ENCODE results near the gene VENTX.

The VENTX gene

DNA sequence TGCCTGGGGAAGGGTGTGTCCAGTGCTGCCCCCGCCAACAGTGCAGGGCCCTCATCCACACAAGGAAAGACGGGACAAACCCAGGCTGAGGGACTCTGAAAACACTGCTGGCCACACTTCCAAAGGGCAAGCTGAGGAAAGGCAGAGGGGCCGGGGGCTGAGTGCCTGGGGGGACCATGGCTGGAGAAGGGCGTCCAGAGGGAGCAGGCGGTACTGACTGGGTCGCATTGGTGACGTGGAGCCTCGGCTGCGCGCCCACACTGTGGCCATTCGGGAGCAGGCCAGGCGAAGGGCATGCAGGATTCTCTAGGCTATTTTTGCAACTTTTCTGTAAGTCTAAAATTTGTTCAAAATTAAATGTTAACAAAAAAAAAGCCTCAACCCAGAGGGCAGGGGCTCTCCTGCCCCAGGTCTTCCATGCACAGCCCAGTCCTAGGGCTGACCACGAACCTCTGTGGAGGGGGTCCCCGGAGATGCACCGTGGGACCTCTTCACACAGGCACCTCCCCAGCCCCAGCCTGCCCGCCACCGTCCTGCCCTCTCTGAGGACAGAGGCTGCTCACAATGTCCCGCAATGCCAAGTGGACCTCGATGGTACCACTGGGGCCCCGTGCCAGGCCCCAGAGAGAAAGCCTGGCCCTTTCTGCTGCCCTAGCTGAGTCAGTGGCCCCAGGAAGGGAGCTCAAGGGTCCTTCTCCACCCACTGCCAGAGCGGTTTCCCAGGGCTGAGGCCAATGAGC, 28.6 kb downstream of the VENTX start:
- peaks cover 10% of the 10 kb centered on the region for H3K27me3 ChIP-seq (ENCODE audit: control insufficient read depth, insufficient read depth, low read length)
- peaks cover 3% of the 10 kb centered on the region for H3K4me1 ChIP-seq (ENCODE audit: control insufficient read depth, insufficient read depth, low read length)
- no peak overlapping the region for H3K4me3 ChIP-seq (ENCODE audit: low read depth, low read length)
- H3K36me3 ChIP-seq (ENCODE audit: control insufficient read depth, insufficient read depth, low read length) = peaks cover 3% of the 10 kb centered on the region
- no peaks in the 10 kb centered on the region for H3K9me3 ChIP-seq (ENCODE audit: control insufficient read depth, insufficient read depth, low read length)
- H3K9ac ChIP-seq (ENCODE audit: low read depth, low read length) = no peak overlapping the region

GRCh38 chr10:133267293-133267692, 29.6 kb downstream of the VENTX start:
- peaks cover 3% of the 10 kb centered on the region for H3K36me3 ChIP-seq (ENCODE audit: control insufficient read depth, insufficient read depth, low read length)
- no peaks in the 10 kb centered on the region for H3K9me3 ChIP-seq (ENCODE audit: control insufficient read depth, insufficient read depth, low read length)
- H3K4me3 ChIP-seq (ENCODE audit: low read depth, low read length) = no peak overlapping the region
- H3K9ac ChIP-seq (ENCODE audit: low read depth, low read length) = no peak overlapping the region
- peaks cover 8% of the 10 kb centered on the region for H3K27me3 ChIP-seq (ENCODE audit: control insufficient read depth, insufficient read depth, low read length)
- peaks cover 2% of the 10 kb centered on the region for H3K4me1 ChIP-seq (ENCODE audit: control insufficient read depth, insufficient read depth, low read length)

DNA sequence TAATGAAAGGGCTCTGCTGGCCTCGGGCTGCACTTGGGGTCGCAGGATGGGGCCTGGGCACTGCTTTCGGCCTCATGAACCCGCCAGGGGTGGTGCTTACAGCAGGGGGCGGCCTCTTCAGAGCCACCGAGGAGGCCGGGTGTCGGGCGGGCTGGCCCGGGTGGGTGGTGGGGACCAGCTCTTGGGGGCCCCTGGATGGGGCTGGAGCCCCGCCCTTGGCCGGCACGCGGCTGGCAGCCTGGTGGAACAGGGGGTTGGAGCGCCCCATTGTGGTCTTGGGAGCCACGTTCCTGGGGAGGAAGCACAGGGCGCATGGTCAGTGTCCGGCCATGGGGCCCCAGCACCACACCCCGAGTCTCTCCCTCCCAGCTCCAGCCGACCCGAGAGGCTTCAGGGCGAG, 30.2 kb downstream of the VENTX start:
- H3K36me3 ChIP-seq (ENCODE audit: control insufficient read depth, insufficient read depth, low read length) = peaks cover 3% of the 10 kb centered on the region
- no peaks in the 10 kb centered on the region for H3K4me1 ChIP-seq (ENCODE audit: control insufficient read depth, insufficient read depth, low read length)
- peaks cover 3% of the 10 kb centered on the region for H3K27me3 ChIP-seq (ENCODE audit: control insufficient read depth, insufficient read depth, low read length)
- H3K9ac ChIP-seq (ENCODE audit: low read depth, low read length) = no peak overlapping the region
- no peaks in the 10 kb centered on the region for H3K9me3 ChIP-seq (ENCODE audit: control insufficient read depth, insufficient read depth, low read length)
- H3K4me3 ChIP-seq (ENCODE audit: low read depth, low read length) = no peak overlapping the region

- Histone ChIP-seq H3K27me3 (ENCODE audit: control insufficient read depth, insufficient read depth, low read length) (no peaks in the 10 kb centered on the region), H3K9me3 (ENCODE audit: control insufficient read depth, insufficient read depth, low read length) (no peaks in the 10 kb centered on the region), H3K9ac (ENCODE audit: low read depth, low read length) (no peak overlapping the region), H3K4me3 (ENCODE audit: low read depth, low read length) (no peak overlapping the region), H3K36me3 (ENCODE audit: control insufficient read depth, insufficient read depth, low read length) (peaks cover 3% of the 10 kb centered on the region), H3K4me1 (ENCODE audit: control insufficient read depth, insufficient read depth, low read length) (no peaks in the 10 kb centered on the region)
Measured at GRCh38 chr10:133268532-133268931, 30.9 kb downstream of the VENTX start.

DNA sequence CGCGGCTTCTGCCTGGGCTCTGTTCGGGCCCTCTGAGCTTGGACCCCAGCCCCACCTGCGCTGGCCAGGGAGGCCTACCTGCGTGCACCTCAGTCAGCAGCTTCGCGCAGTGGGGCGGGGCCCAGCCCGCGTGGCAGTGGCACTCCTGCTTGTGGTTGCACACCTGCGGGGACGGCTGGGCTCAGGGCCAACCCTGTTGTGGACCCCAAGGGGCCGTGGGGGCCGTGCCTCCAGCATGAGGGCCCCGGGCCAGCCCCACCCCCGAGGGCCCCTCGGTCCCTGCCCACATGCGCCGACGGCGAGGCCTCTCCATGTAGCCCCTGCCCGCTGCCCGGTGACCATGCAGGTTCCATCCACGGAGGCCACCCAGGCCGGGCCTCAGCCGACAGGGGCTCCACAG, 31.7 kb downstream of the VENTX start:
- Histone ChIP-seq H3K36me3 (ENCODE audit: control insufficient read depth, insufficient read depth, low read length) (peaks cover 3% of the 10 kb centered on the region), H3K9ac (ENCODE audit: low read depth, low read length) (no peak overlapping the region)

DNA sequence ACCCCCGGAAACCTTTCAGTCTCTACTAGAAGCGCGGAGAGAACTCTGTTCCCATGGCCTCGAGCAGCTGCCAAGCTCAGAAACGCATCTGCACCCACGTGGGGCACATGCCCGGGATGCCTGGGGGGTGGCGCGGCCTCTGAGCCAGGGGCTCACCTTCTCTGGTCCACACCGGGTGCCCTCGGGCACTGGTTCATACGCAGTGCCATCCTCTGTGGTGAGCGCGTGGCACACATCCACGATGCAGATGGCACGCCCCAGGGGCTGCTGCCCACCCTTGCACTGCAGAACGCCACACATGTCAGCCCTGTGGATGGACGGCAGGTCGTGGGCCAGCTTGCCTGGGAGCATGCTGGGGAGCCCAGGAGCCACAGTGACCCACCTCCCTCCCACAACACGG, 32.5 kb downstream of the VENTX start:
- no peaks in the 10 kb centered on the region for H3K27me3 ChIP-seq (ENCODE audit: control insufficient read depth, insufficient read depth, low read length)
- H3K4me3 ChIP-seq (ENCODE audit: low read depth, low read length) = no peak overlapping the region
- H3K9me3 ChIP-seq (ENCODE audit: control insufficient read depth, insufficient read depth, low read length) = no peaks in the 10 kb centered on the region
- peaks cover 3% of the 10 kb centered on the region for H3K36me3 ChIP-seq (ENCODE audit: control insufficient read depth, insufficient read depth, low read length)
- no peak overlapping the region for H3K9ac ChIP-seq (ENCODE audit: low read depth, low read length)
- no peaks in the 10 kb centered on the region for H3K4me1 ChIP-seq (ENCODE audit: control insufficient read depth, insufficient read depth, low read length)

More for the DNA sequence above, 31.7 kb downstream of the VENTX start:
- no peaks in the 10 kb centered on the region for H3K9me3 ChIP-seq (ENCODE audit: control insufficient read depth, insufficient read depth, low read length)
- H3K27me3 ChIP-seq (ENCODE audit: control insufficient read depth, insufficient read depth, low read length) = no peaks in the 10 kb centered on the region
- H3K4me1 ChIP-seq (ENCODE audit: control insufficient read depth, insufficient read depth, low read length) = no peaks in the 10 kb centered on the region
- no peak overlapping the region for H3K4me3 ChIP-seq (ENCODE audit: low read depth, low read length)

- no peak overlapping the region for H3K4me3 ChIP-seq (ENCODE audit: low read depth, low read length)
- H3K9me3 ChIP-seq (ENCODE audit: control insufficient read depth, insufficient read depth, low read length) = no peaks in the 10 kb centered on the region
- H3K27me3 ChIP-seq (ENCODE audit: control insufficient read depth, insufficient read depth, low read length) = no peaks in the 10 kb centered on the region
- H3K4me1 ChIP-seq (ENCODE audit: control insufficient read depth, insufficient read depth, low read length) = no peaks in the 10 kb centered on the region
- H3K36me3 ChIP-seq (ENCODE audit: control insufficient read depth, insufficient read depth, low read length) = peaks cover 3% of the 10 kb centered on the region
- H3K9ac ChIP-seq (ENCODE audit: low read depth, low read length) = no peak overlapping the region
Measured at GRCh38 chr10:133270773-133271297, 33.2 kb downstream of the VENTX start.

DNA sequence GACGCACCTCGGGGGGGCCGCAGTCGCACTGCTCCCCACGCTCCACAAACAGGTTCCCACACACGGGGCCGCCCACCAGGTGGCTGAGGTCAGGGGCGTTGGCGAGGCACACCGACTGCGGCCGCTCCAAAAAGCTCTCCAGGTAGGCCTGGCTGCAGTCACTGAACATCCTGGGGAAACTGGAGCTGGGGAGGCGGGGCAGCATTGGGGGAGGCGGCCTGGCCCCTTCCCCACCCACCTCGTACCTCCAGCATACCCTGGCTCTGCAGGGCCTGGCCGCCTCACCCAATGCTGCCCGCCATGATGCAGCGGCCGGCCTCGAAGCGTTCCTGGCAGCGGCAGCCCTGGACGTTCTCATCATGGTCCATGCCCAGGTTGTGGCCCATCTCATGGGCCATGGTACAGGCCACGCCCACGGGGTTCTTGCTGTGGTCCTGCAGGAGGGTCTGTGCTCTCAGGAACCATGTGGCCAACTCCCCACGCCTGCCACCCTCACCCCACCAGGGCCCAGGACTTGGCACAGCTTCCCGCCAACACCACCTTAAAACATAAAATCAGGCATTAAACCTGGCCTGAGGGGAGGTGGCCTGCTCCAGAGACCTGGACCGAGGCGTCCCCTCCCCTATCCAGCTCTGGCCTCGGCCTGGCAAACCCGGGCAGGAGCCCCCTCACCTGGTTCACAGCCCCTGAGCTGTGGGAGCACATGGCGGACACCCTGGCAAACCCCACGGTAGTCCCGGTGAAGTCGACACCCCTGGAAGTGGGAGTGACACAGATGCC, 34.1 kb downstream of the VENTX start:
- Histone ChIP-seq H3K4me1 (ENCODE audit: control insufficient read depth, insufficient read depth, low read length) (no peaks in the 10 kb centered on the region), H3K9me3 (ENCODE audit: control insufficient read depth, insufficient read depth, low read length) (no peaks in the 10 kb centered on the region), H3K36me3 (ENCODE audit: control insufficient read depth, insufficient read depth, low read length) (peaks cover 3% of the 10 kb centered on the region), H3K27me3 (ENCODE audit: control insufficient read depth, insufficient read depth, low read length) (peaks cover 3% of the 10 kb centered on the region), H3K4me3 (ENCODE audit: low read depth, low read length) (no peak overlapping the region), H3K9ac (ENCODE audit: low read depth, low read length) (no peak overlapping the region)

GRCh38 chr10:133272301-133272963, 34.8 kb downstream of the VENTX start:
- H3K4me1 ChIP-seq (ENCODE audit: control insufficient read depth, insufficient read depth, low read length) = no peaks in the 10 kb centered on the region
- H3K4me3 ChIP-seq (ENCODE audit: low read depth, low read length) = no peak overlapping the region
- H3K36me3 ChIP-seq (ENCODE audit: control insufficient read depth, insufficient read depth, low read length) = peaks cover 3% of the 10 kb centered on the region
- peaks cover 3% of the 10 kb centered on the region for H3K27me3 ChIP-seq (ENCODE audit: control insufficient read depth, insufficient read depth, low read length)
- no peak overlapping the region for H3K9ac ChIP-seq (ENCODE audit: low read depth, low read length)
- H3K9me3 ChIP-seq (ENCODE audit: control insufficient read depth, insufficient read depth, low read length) = no peaks in the 10 kb centered on the region

DNA sequence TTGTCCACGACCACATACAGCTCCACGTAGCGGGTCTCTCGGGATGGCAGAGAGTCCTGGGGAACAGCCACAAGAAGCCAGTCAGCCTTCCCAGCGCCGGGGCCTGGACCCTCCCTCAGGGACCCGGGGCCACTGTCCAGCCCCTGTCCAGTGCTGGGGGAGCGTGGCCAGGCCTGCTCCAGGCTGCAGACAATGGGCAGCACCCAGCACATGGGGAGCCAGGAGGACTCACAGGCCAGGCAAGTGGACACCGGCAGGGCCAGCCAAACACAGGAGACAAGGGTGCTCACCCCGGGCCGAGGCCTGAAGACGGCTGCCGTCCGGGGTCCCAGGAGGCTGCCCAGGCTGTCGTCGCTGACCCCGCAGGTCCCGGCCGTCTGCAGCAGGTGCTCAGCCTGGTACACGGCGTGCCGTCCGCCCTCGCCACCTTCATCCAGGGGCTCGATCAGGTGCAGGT, 35.3 kb downstream of the VENTX start:
- H3K9me3 ChIP-seq (ENCODE audit: control insufficient read depth, insufficient read depth, low read length) = no peaks in the 10 kb centered on the region
- no peak overlapping the region for H3K9ac ChIP-seq (ENCODE audit: low read depth, low read length)
- H3K4me3 ChIP-seq (ENCODE audit: low read depth, low read length) = no peak overlapping the region
- no peaks in the 10 kb centered on the region for H3K4me1 ChIP-seq (ENCODE audit: control insufficient read depth, insufficient read depth, low read length)
- peaks cover 3% of the 10 kb centered on the region for H3K27me3 ChIP-seq (ENCODE audit: control insufficient read depth, insufficient read depth, low read length)
- peaks cover 3% of the 10 kb centered on the region for H3K36me3 ChIP-seq (ENCODE audit: control insufficient read depth, insufficient read depth, low read length)

DNA sequence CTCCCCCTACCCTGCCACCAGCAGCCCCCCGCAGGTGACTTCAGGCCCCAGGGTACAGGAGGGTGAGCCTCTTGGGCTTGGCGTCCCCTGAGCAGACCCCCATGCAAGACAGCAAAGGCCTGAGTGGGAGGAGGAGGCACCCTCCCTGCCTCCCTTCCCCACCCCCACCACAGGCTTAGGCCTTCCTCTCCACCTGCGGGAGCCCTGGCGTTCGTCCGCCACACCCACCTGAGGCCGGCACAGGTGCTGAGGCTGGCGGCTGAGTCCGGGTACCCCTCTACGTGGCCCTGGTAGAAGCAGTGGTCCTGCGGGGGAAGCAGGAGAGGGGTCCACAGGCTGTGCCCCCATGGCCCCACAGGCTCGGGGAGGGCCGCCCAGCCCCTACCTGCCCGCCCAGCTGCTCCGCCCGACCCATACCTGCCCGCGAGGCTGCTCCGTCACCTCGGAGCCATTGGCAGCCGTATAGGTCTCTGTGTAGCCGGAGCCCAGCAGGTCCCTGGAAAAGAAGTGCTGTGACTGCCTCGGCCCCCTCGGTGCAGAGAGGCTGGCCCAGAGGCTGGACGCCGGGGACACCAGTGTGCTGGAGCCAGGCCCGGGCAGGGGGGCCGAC, 36.0 kb downstream of the VENTX start:
- Histone ChIP-seq H3K9me3 (ENCODE audit: control insufficient read depth, insufficient read depth, low read length) (no peaks in the 10 kb centered on the region), H3K4me3 (ENCODE audit: low read depth, low read length) (no peak overlapping the region), H3K4me1 (ENCODE audit: control insufficient read depth, insufficient read depth, low read length) (no peaks in the 10 kb centered on the region)

More for the DNA sequence above, 36.0 kb downstream of the VENTX start:
- no peak overlapping the region for H3K9ac ChIP-seq (ENCODE audit: low read depth, low read length)
- H3K36me3 ChIP-seq (ENCODE audit: control insufficient read depth, insufficient read depth, low read length) = peaks cover 3% of the 10 kb centered on the region
- peaks cover 3% of the 10 kb centered on the region for H3K27me3 ChIP-seq (ENCODE audit: control insufficient read depth, insufficient read depth, low read length)
